Nephron progenitor cell (in vitro differentiated cells): Measurements from ENCODE around the gene LRP8.

Experiments used
- DNase-seq: peaks from one replicate; pipeline ENCODE4 v3.0.0; 2021
- H3K27ac Mint-ChIP-seq: 2 replicates; pipeline ENCODE4 v1.8.0; 2021; ENCODE audit warnings: mild to moderate bottlenecking, moderate library complexity, mixed read lengths
- H3K27me3 Mint-ChIP-seq: 2 replicates; pipeline ENCODE4 v1.8.0; 2021; ENCODE audit warnings: mild to moderate bottlenecking, low read depth, mixed read lengths; ENCODE audit not compliant: poor library complexity
- H3K36me3 Mint-ChIP-seq: 2 replicates; pipeline ENCODE4 v1.8.0; 2021; ENCODE audit warnings: low read depth, mixed read lengths
- H3K4me1 Mint-ChIP-seq: 2 replicates; pipeline ENCODE4 v1.8.0; 2021; ENCODE audit warnings: mixed read lengths
- H3K4me3 Mint-ChIP-seq: 2 replicates; pipeline ENCODE4 v1.8.0; 2021; ENCODE audit warnings: mild to moderate bottlenecking, moderate library complexity, mixed read lengths
- H3K9me3 Mint-ChIP-seq: 2 replicates; pipeline ENCODE4 v1.8.0; 2021; ENCODE audit warnings: mild to moderate bottlenecking, moderate library complexity, mixed read lengths
- TF ChIP-seq, protein P1 (sequence below): fragments of 200-600 bp; sonication (generic); IDR thresholded peaks from 2 replicates; pipeline ENCODE4 v1.5.0; 2021; ENCODE audit warnings: antibody characterized with exemption

The LRP8 gene

DNA sequence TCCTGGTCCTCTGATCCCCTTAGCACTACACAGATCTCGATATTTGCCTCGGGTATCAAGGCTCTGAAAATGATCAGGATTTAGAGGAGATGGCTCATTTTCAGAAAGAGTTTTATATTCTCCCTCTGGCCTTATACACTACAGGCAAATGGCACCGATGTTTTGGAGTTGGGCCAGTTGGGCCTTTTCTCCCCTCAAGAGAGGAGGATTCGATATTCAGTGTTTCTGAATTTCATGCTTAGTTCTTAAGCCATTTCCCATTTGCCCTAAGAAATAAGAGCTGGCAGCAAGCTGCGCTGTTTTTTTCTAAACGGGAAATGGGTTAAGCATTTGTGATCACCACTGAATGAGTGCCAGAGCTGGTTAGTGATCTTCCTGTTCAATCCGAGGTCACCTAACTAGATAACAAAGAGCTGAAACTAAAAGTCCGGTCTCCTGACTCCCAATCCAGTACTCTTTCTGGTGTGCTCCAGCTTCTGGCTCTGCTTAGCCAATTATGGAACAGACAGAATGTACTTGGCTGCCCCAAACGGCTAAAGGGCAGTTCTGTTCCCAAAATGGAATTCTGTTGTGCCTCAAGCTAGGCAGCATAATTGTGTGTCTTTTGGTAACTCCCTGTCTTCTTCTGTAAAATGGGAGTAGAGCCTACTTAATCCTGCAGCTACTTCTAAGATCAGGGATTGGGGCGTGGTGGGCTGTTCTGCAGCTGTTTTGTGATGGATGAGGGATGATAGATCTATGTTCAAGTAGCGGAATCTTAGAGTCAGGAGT is 132.4 kb downstream of the LRP8 start:
- H3K4me1 Mint-ChIP-seq: peaks cover 32% of the 10 kb centered on the region
- no peaks in the 10 kb centered on the region for H3K9me3 Mint-ChIP-seq
- H3K27me3 Mint-ChIP-seq: peaks cover 7% of the 10 kb centered on the region
- H3K27ac Mint-ChIP-seq: no peak overlapping the region
- H3K4me3 Mint-ChIP-seq: peak overlapping the region; percentile 84
- no peaks in the 10 kb centered on the region for H3K36me3 Mint-ChIP-seq
- TF ChIP-seq, protein P1, sequence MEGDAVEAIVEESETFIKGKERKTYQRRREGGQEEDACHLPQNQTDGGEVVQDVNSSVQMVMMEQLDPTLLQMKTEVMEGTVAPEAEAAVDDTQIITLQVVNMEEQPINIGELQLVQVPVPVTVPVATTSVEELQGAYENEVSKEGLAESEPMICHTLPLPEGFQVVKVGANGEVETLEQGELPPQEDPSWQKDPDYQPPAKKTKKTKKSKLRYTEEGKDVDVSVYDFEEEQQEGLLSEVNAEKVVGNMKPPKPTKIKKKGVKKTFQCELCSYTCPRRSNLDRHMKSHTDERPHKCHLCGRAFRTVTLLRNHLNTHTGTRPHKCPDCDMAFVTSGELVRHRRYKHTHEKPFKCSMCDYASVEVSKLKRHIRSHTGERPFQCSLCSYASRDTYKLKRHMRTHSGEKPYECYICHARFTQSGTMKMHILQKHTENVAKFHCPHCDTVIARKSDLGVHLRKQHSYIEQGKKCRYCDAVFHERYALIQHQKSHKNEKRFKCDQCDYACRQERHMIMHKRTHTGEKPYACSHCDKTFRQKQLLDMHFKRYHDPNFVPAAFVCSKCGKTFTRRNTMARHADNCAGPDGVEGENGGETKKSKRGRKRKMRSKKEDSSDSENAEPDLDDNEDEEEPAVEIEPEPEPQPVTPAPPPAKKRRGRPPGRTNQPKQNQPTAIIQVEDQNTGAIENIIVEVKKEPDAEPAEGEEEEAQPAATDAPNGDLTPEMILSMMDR: no peak
- no peak for DNase-seq
